Left forelimb (tissue), 1 donor: ENCODE results near the gene TRMT10C.
"Not testable (repeated sequence)": the region's sequence is repeated elsewhere in the genome, so short reads cannot be mapped to it uniquely, and the experiment has no call there.

Source experiments
- DNase-seq: peaks from one replicate; pipeline ENCODE4 v3.0.0-alpha.2; 2018; ENCODE audit warnings: low spot score

Gene TRMT10C

GRCh38 chr3:101561630-101562328 is at the start of gene TRMT10C:
TSS of gene TRMT10C (plus strand) at chr3:101561868. CDS start at chr3:101564782, 2,914 bp downstream.
- peak; percentile 95 for DNase-seq

DNA sequence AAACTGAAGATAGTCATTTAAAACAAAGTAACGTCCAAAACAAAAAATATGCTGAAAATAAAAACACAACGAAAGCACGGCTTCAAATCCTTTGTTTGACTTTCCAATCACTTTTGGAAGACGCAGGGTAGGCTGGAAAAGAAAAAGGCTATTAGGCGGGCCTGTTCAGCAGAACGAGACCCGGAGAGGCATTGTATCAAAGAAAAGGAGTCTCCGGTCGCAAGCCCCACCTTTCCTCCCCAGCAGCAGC is 49.3 kb upstream of the TRMT10C start:
- DNase-seq, result no peak

DNA sequence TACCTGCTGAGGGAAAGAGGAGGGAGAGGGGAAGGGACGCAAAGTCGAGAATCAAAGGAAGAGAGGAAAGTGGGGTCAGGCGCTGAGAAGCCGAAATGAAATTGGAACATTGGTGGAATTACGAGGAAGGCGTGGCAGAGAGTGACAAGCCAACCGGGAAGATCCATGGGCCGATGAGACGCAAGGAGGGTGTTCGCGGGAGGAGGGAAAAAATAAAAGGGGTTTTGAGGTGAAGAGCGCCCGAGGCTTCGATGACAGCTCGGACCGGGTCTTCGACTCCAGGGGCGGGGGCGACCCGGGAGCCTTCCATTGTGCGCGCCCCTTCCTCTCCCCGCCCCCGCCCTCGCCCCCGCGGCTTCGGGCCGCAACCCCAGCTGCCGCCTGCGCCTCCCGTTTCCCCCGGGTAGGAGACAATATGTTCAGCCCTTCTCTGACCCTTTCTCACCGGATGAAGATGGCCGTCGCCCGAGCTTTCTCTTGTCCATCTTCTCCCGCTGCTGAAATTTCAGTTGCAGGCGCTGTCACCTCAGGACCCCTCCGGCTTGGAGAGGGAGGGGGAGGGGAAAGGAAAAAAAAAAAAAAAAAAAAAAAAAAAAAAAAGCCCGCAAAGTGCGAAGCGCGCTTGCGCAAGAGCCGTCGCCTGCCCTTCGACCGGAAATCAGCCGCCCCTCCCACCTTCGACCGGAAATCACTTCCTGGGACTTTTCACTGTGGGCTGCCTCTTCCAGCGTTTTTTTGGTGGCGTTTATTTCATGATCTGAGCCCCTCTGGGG is 48.8 kb upstream of the TRMT10C start, which contains the start of gene SENP7:
Gene SENP7, minus strand, starts transcription at position 567 of the 773 bp plus-strand sequence. Its CDS starts 82 bp downstream, at position 485.
- DNase-seq, result peak; percentile 89

DNA sequence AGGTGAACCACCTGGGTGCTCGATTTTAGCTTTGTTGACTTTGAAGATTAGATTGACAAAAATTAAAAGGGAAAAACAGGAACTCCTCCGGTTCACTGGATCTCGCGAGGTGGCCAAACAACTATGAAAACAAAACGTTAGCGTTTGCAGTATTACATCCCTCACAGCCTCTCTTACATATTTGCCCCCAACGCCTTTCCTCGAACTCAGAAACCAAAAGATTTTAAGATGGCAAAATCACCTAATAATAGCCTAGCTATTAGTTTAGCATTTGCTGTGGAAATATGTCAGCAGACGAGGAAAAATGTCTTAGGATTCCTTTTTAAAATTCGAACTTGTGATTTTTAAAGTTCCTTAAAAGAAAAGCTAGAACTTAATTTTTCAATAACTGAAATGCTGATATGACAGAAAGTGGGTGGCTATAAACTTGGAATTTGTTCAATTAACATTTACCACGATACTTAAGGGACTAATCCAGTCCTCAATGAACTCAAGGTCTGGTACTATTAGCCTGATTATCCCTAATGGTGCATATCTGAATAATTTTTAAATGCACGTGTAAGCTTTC is 48.2 kb upstream of the TRMT10C start:
- DNase-seq, result no peak

- DNase-seq, result no peak
These were observed 43.2 kb upstream of the TRMT10C start for GRCh38 chr3:101518421-101518871.

- DNase-seq, result no peak
These were observed 41.8 kb upstream of the TRMT10C start for GRCh38 chr3:101519685-101520365.

DNA sequence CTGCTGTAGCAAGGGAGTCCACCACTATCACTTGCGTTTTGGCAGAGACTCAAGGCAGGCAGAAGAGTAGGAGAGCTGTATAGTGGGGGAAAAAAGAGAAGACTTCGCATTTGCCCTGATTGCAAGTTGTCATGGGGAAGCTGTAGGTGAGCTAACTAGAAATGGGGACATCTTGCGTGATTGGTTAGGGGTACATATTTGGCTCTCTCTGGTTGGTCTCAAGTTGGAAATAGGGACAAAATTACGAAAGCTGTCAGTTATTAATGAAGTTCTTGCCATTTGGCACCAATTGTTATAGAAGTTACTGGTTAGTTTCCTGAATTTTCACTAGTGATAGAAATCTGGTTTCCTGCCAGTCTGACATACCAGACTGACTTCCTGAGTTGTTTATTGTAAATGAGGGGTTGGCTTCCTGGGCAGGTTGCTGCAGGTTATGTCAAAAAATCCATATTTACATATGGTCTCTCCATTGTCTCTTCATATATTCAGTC is 40.4 kb upstream of the TRMT10C start:
- DNase-seq, result no peak

GRCh38 chr3:101527441-101527840 is 34.2 kb upstream of the TRMT10C start:
- no peak for DNase-seq

GRCh38 chr3:101527906-101528305 is 33.8 kb upstream of the TRMT10C start:
- no peak for DNase-seq

DNA sequence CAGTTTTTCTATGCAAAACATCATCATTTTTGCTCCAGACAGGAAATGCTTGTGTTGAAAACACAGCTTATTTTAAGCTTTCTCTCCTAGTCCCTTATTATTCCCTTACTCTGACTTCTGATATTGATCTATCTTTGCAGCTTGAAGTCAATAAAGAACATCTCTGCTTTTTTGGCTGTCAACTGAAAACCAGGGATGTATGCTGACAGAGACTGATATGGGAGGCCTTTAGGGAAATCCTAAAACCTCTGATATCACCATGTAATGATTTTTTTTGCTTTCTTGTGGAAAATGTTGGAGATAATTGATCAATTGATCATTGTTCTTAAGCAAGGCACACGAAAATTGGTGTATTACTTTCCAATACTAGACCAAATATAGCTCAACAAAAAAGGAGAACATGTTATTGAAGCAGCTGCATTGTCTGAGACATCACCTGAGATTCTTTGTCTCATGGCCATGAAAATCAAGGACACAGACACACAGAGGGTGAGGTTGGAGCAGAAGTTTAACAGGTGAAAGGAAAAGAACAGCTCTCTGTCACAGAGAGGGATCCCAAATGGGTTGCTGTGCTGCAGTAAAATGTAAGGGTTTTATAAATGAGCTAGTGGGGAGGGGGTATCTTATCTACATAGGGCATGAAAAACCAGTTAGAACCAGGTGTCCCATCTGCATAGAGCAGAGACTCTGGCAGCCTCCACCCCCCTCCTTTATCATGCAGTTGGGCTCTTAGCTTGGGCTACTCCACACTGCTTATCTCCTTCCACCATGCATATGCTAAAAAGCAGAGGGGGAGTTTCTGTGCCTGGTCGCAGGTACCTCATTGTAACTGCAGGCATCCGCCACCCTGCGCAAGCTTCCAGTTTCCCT is 31.6 kb upstream of the TRMT10C start:
- DNase-seq, result no peak

GRCh38 chr3:101530686-101531047 is 31.0 kb upstream of the TRMT10C start:
- DNase-seq, result no peak

- no peak for DNase-seq
These were observed 30.1 kb upstream of the TRMT10C start for GRCh38 chr3:101531473-101532086.

GRCh38 chr3:101532783-101533602 is 28.7 kb upstream of the TRMT10C start:
- no peak for DNase-seq

DNA sequence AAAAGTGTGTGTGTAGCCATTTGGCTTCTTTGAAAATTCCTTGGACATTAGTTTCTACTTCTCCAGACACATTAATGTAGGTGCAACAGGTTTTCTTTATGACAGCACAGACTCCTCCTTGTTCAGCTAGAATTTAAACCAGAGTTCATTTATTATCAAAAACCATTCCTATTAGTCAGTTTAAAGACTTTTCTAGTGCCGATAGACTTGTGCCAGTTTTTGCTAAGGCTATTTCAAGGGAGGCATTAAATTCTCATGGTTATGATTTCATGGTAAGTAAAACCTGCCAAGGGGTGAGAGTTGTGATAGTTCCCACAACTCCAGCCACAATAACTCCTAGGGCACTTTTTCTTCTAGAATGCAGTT is 28.1 kb upstream of the TRMT10C start:
- no peak for DNase-seq

DNA sequence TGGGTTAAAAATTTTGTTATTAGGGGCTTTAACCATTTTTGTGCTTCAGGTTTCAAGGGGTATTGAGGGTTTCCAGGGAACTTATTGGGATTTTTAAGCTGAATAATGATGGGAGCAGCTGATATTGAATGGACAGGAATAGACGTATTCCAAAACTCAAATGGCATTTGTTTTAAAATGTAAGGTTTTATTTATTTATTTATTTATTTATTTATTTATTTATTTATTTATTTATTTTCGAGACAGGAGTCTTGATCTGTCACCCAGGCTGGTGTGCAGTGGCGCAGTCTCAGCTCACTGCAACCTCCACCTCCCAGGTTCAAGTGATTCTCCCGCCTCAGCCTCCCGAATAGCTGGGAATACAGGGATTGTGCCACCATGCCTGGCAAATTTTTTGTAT is 26.4 kb upstream of the TRMT10C start:
- DNase-seq, result no peak

GRCh38 chr3:101536266-101536665 is 25.4 kb upstream of the TRMT10C start:
- DNase-seq, result no peak

DNA sequence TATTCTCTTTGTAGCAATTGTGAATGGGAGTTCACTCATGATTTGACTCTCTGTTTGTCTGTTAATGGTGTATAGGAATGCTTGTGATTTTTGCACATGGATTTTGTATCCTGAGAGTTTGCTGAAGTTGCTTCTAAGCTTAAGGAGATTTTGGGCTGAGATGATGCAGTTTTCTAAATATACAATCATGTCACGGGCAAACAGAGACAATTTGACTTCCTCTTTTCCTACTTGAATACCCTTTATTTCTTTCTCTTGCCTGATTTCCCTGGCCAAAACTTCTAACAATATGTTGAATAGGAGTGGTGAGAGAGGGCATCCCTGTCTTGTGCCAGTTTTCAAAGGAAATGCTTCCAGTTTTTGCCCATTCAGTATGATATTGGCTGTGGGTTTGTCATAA is 24.7 kb upstream of the TRMT10C start:
- not testable (repeated sequence) for DNase-seq

DNA sequence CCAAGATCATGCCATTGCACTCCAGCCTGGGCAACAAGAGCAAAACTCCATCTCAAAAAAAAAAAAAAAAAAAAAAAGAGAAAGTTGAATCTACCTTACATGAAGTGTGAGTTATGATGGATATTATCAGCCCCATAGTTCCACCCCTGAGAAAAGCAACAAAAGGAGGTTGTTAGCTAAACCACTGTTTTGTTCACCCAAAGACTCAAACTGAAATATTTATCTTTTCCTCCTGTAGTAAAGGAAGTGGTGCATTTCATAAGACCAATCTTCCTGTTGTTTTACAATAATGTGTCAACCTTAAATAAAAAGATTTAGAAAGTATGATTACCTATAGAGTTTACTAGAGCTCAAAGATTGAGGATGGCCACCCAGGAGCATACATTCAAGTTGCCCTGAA is 18.7 kb upstream of the TRMT10C start:
- no peak for DNase-seq

DNA sequence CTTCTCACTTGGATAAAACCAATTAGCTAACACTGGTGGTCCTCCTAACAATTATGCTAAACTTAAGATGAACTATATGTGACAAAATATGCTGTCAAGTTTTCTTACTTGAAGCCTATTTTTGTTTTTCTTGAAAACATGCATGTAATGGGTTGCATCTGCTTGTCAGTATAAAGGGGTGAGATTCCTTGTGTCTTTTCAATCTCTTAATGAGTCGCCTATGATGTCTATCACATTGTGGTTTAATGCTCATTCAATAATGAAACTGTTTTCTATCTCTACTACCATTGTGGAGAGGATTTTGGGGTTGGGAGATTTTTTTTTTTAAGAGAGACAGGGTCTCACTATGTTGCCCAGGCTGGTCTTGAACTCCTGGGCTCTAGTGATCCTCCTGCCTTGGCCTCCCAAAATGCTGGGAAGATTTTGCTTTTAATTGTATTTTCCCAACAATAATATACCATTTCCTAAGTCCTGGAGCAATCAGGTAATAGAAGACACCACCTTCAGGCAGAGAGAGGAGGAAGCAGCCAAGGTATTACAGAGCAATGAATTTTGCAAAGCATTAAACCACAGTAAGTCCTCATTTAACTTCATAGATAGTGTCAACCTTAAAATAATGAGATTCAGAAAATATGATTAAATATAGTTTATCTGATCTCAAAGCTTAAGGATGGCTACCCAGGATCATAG is 17.4 kb upstream of the TRMT10C start:
- DNase-seq, result no peak
